ENCODE measurements around the gene NDUFC1.

Gene NDUFC1

GRCh38 chr4:139253046-139253445, 49.2 kb downstream of the NDUFC1 start:
- in situ Hi-C loops (cut with MboI; ENCODE audit: low sequenced_read_pairs) = no loop called here

- in situ Hi-C loops (cut with MboI; ENCODE audit: low sequenced_read_pairs) = no loop called here
These were observed 54.5 kb downstream of the NDUFC1 start for GRCh38 chr4:139247700-139248238.

- in situ Hi-C loops (cut with MboI; ENCODE audit: low sequenced_read_pairs) = no loop called here
These were observed 55.0 kb downstream of the NDUFC1 start for GRCh38 chr4:139247241-139247640.

GRCh38 chr4:139246166-139246565, 56.1 kb downstream of the NDUFC1 start:
- in situ Hi-C loops (cut with MboI; ENCODE audit: low sequenced_read_pairs) = no loop called here

- in situ Hi-C loops (cut with MboI; ENCODE audit: low sequenced_read_pairs) = no loop called here
These were observed 56.7 kb downstream of the NDUFC1 start for GRCh38 chr4:139245590-139245989.

GRCh38 chr4:139243448-139244365, 58.6 kb downstream of the NDUFC1 start:
- in situ Hi-C loops (cut with MboI; ENCODE audit: low sequenced_read_pairs) = no loop called here

- in situ Hi-C loops (cut with MboI; ENCODE audit: low sequenced_read_pairs) = no loop called here
These were observed 59.7 kb downstream of the NDUFC1 start for GRCh38 chr4:139242511-139243051.

GRCh38 chr4:139241784-139242151, 60.5 kb downstream of the NDUFC1 start:
- in situ Hi-C loops (cut with MboI; ENCODE audit: low sequenced_read_pairs) = no loop called here

- in situ Hi-C loops (cut with MboI; ENCODE audit: low sequenced_read_pairs) = no loop called here
These were observed 61.0 kb downstream of the NDUFC1 start for GRCh38 chr4:139241086-139241783.
